SW 1271 (cell line): ENCODE results near the gene GOLGA6C.
"Not testable (repeated sequence)": the region's sequence is repeated elsewhere in the genome, so short reads cannot be mapped to it uniquely, and the experiment has no call there.

Source experiments
- DNase-seq, 2 experiments: peaks; one replicate each; lab custom pipeline; 2025; lab: John Stamatoyannopoulos, UW

The GOLGA6C gene

DNA sequence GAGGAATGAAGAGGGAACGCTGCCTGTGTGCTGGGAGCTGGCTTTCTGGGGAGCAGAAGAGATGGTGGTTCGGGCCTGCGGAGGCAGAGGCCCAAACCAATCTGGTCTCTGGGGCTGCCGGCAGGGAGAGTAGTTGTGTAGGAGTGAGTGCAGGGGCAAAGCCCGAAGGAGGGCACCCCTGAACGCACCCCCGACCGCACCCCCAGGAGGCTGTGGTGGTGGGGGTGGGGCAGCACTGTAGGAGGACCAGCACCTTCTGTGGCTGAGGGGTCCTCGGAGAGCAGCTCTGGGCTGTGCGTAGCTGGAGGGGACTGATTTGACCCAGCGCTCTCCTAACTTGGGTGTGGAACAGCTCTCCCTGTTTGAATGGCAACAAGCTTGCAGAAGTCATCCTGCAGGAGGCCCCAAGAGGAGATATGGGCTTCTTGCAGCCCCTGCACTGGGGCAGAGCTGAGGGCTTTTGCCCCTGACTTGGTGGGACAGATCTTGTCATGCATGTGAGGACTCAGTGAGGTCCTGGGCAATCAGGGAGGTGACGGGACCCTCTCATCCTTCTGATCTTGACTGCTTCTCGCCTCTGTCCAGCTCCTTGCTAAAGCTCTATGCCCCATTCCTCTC lies 30.4 kb upstream of the GOLGA6C start:
- DNase-seq: no peak

- DNase-seq: no peak
These were observed 29.3 kb upstream of the GOLGA6C start for GRCh38 chr15:75228787-75229186.

DNA sequence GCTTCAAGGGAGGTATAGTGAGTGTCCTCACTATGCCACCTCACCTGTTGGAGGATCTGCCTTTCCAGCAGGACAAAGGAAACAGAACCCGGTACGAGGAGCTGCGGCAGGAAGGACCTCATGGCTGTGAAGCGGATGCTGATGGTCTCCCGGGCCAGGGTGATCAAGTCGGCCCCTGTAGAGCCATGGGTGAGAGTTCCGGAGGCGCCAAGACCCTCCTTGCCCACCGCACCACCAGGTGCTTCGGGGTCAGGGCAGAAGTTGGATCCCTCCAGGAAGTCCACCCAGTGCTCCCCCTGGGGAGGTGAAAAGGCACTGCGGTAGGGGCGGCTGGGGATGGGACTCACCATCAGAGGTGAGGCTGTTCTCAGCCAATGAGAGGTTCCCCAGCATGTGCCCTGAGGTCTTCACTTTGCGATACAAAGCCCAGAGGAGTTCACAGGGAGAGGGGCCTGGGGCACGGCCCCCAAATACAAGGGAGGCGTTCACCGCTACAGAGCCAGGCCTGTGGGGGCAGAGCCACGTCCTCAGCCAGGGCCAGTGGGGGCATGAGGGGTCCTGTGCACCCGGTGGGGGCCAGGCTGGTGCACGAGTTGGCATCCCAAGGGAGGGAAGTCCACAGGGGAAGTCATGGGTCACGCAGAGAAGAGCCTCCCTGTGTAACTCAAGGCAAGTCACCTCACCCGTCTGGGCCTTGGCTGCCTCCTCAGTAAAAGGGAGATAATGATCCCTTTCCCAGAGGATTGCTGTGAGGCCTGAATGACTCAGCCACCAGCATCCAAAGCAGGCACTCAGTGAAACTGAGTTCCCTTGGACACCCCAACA lies 28.7 kb upstream of the GOLGA6C start:
- no peak for DNase-seq

GRCh38 chr15:75230016-75230343 lies 28.2 kb upstream of the GOLGA6C start:
- no peak for DNase-seq

- DNase-seq: no peak
These were observed 27.4 kb upstream of the GOLGA6C start for GRCh38 chr15:75230551-75231371.

GRCh38 chr15:75231836-75232235 lies 26.3 kb upstream of the GOLGA6C start:
- no peak for DNase-seq

DNA sequence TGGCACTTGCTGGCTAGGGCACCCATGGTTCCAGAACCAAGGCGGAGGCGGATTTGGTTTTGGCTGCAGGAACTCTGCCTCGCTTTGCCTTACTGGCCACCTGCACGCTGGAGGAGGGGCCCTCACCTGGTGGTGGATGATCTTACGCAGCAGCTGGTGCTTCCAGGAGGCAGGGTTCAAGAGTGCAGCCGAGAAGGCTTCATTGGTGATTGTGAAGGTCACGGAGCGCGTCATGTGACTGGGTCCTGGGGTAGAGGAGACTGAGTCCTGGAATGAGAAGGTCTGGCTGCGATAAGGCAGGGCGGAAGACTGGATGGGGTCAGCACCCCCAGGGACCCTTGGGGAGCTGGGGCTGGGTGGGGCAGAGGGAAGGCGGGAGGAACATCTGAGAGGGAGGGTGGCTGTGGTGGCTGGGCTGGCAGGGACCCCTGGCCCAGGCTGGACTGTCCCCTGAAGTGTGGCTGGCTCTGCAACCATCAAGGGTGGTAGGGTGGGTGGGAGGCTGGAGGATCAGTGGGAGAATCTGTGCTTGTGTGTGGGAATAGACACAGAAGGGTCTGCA lies 25.8 kb upstream of the GOLGA6C start:
- no peak for DNase-seq

- DNase-seq: no peak
These were observed 25.2 kb upstream of the GOLGA6C start for GRCh38 chr15:75232826-75233503.

GRCh38 chr15:75233504-75234190 lies 24.5 kb upstream of the GOLGA6C start:
- DNase-seq: no peak

- no peak for DNase-seq
These were observed 23.8 kb upstream of the GOLGA6C start for GRCh38 chr15:75234191-75234810.

DNA sequence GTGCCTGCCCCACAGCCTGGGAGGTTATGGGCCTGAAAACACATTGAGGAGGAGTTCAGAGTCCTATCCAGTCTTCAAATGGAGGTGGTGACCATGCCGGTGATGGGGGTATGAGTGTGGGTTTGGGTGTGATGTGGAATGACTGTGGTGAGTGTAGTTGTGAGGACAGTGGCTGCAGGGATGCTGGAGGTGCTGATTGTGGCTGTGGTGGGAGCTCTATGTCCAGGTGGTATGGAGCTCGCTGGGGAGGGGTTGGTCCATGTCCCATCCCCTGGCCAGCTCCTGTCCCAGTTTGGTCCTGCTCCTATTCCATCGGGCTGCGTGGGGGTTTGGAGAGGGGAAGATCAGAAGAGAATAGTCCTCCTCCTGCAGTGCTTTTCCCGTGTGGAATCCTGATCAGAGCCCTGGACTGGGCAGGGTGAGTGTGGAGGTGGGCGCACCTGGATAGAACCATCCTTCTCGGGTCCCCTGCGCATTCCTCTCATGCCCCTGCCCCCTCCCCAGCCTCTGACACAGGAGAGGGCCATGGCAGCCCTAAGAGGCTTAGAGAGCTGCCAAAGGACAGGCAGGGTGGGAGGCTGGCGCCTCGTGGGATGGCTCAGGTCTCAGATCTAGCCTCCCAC lies 23.0 kb upstream of the GOLGA6C start:
- no peak for DNase-seq

DNA sequence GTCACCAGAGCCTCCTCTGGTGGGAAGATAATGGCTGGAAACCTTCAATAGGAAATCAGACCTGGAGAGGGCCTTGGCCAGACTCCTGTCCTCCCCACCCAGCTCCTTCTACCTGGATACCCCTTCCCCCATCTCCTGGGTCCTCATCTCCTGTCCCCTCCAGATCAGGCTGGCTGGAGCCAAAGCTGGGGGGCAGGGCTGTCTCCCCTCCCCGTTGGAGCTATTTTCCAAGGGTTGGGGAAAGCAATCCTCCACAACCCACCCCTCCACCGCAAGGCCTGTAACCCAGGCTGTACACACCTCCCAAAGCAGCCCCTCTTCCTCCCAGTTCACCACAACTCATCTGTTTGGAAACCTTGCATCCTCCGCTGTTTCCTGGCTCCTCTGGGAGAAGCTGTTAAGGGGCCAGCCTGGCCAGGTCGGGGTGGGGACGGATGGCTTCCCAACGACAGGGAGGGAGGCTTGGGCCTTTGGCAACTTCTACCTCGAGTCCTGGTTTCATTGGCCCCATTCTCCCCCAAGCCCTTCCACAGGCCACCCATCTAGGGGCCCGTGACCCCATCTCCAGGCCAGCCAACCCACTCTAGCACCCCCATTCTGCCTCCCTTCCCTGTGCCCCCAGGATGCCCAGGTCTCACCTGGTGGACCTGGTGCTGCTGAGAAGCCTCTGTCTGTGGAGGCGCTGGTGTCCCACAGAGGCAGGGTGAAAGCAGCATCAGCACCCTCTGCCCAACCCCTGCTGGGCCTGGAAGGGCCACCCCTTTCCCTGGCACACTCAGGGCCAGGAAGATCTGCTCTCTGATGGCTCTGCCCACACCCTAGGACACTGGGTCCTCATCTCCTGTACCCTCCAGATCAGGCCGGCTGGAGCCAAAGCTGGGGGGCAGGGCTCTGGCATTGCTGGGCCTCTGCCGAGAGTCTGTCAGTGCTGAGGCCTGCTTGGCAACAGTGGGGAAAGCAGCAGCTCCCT lies 22.1 kb upstream of the GOLGA6C start:
- no peak for DNase-seq

DNA sequence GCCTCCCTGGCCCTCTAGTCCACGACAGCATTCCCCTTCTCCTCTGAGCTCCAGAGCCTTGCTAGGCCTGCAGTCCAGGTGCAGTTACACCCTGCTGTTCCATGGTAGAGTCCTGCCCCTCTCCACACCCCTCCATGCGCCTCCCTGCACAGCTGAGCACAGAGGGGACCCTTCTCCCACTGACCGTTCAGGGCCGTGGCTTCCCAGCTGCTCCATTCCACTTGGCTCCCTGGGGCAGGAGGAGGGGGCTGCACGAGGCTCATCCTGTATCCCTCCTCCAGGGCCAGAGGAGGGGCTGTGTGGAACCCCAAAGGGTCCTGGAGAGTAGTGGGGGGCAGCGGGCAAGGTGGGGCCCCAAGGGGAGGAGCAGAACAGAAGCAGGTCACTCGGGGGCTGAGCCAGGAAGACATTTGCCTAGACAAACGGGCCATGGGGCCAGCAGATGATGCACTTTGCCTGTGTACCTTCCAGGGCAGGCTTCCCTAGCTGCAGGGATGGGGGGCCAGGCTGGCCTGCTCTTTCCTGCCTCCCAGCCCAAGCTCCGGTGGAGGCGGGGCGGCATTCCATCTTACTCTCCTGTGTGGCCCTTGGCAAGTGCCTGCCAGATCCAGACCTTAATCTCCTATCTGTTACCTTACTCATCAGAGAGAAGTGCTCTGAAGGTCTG lies 20.7 kb upstream of the GOLGA6C start:
- DNase-seq: no peak

GRCh38 chr15:75238150-75238549 lies 20.0 kb upstream of the GOLGA6C start:
- DNase-seq: no peak

GRCh38 chr15:75245741-75246140 lies 12.4 kb upstream of the GOLGA6C start:
- DNase-seq: not testable (repeated sequence)

- not testable (repeated sequence) for DNase-seq
These were observed 9.1 kb upstream of the GOLGA6C start for GRCh38 chr15:75248991-75249390.

DNA sequence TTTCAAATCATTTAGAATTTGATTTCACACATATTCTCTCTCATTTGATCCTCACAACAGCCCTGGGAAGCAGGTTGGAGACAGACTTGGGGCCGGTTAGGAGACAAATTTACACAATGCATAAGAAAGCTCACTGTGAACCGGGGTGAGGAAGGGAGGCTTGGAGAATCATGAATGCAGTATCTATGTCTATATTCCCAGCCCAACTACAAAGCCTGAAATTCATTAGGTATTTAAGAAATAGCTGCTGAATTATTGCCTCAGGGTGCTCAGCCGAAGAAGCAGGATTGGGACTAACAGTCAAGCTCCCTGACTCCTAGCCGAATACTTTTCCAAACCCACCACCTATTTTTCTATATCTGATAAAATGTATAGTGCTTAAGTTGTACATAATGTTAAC lies 8.4 kb upstream of the GOLGA6C start:
- DNase-seq: no peak

DNA sequence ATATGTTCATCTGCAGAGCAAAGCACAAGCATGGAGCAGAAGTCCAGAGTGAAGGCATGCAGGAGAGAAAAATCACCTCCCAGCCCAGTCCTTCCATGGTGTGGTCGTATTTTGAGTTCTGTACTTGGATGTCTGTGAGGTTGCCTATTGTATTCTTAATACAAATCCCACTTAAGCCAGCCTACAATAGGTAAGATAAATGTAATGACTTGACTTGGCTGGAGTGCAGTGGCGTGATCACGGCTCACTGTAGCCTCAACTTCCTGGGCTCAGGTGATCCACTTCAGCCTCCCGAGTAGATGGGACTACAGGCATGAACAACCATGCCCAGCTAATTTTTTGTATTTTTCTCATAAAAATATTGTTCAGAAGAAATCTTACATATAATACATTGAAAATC lies 6.8 kb upstream of the GOLGA6C start:
- DNase-seq: not testable (repeated sequence)

DNA sequence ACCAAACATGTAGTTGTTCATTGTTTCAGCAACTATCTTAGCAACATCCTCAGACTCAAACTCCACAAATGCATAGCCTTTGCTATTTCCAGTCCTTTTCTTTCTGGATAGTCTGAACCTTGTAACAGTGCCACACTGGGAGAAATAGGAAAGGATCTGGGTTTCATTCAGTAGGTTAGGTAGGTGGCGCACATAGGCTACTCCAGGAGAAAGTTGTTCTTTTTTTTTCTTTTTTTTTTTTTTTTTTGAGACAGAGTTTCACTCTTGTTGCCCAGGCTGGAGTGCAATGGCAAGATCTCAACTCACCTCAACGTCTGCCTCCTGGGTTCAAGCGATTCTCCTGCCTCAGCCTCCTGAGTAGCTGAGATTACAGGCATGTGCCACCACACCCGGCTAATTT lies 5.8 kb upstream of the GOLGA6C start:
- DNase-seq: peak in 1 of 2 experiments; percentile 17
